Right ventricle myocardium superior (tissue), 1 donor: ENCODE results near the gene XRCC4. TPM values are rescaled to one million over a fixed set of nuclear protein-coding genes. Genes with fewer than 3 reads are reported as not detected.
"Not testable (repeated sequence)": the region's sequence is repeated elsewhere in the genome, so short reads cannot be mapped to it uniquely, and the experiment has no call there.

Source experiments
- ATAC-seq: fragments of 200-7000 bp; cut with Tn5 transposase; one replicate; pipeline ENCODE4 v1.9.1; 2020; ENCODE audit warnings: mild to moderate bottlenecking; ENCODE audit not compliant: poor library complexity
- DNase-seq: peaks from one replicate; pipeline ENCODE4 v3.0.0-alpha.2; 2020
- intact Hi-C: fragments of 100-400 bp; cut with DNase I; formaldehyde crosslinking; loops from one replicate; pipeline ENCODE4 v1.11.2; 2022
- total RNA-seq: library from RNA; stranded (reverse); fragmentation: NEBNext Ultra II Directional; extraction: Animal tissue kit (Norgen Biotek cat#: 25700); gene quantifications from one replicate; pipeline ENCODE4 v1.2.1, GENCODE V29; 2021
- donor health status: DM: no; HTN: yes; CAD: no; lungs with severe emphysema.

XRCC4 gene
- total RNA-seq, 1 donor from 2014 or later = 4.8 TPM

GRCh38 chr5:83312663-83313062, 235.3 kb downstream of the XRCC4 start:
- DNase-seq (no peak), ATAC-seq (peak; percentile 72)
- intact Hi-C loops = no loop called here

- intact Hi-C loops = no loop called here
- DNase-seq = no peak
Measured at GRCh38 chr5:83313436-83313835, 236.1 kb downstream of the XRCC4 start.

GRCh38 chr5:83321483-83322055, 244.2 kb downstream of the XRCC4 start:
- ATAC-seq (no peak), DNase-seq (no peak)
- intact Hi-C loops = no loop called here

More at GRCh38 chr5:83313436-83313835, 236.1 kb downstream of the XRCC4 start:
- ATAC-seq = no peak

- DNase-seq (no peak), ATAC-seq (no peak)
- intact Hi-C loops = no loop called here
Measured at GRCh38 chr5:83322273-83322924, 245.1 kb downstream of the XRCC4 start.

- intact Hi-C loops = no loop called here
- ATAC-seq = no peak
Measured at GRCh38 chr5:83323557-83324180, 246.3 kb downstream of the XRCC4 start.

GRCh38 chr5:83331842-83332241, 254.5 kb downstream of the XRCC4 start:
- ATAC-seq (no peak), DNase-seq (no peak)
- intact Hi-C loops = no loop called here

More at GRCh38 chr5:83323557-83324180, 246.3 kb downstream of the XRCC4 start:
- no peak for DNase-seq

GRCh38 chr5:83337453-83338035, 260.2 kb downstream of the XRCC4 start:
- no peak for DNase-seq
- peak; percentile 18 for ATAC-seq
- intact Hi-C loops = no loop called here

GRCh38 chr5:83340511-83340918, 263.2 kb downstream of the XRCC4 start:
- DNase-seq (no peak), ATAC-seq (no peak)
- intact Hi-C loops = no loop called here

GRCh38 chr5:83341815-83342334, 264.5 kb downstream of the XRCC4 start:
- ATAC-seq (no peak), DNase-seq (no peak)
- intact Hi-C loops = no loop called here

- ATAC-seq (peak; percentile 56), DNase-seq (no peak)
- intact Hi-C loops = no loop called here
Measured at GRCh38 chr5:83342465-83342864, 265.1 kb downstream of the XRCC4 start.

- ATAC-seq = no peak
- no peak for DNase-seq
- intact Hi-C loops = no loop called here
Measured at GRCh38 chr5:83343299-83343698, 266.0 kb downstream of the XRCC4 start.

GRCh38 chr5:83345423-83345822, 268.1 kb downstream of the XRCC4 start:
- intact Hi-C loops = no loop called here
- no peak for DNase-seq
- no peak for ATAC-seq

- DNase-seq = no peak
- intact Hi-C loops = no loop called here
- ATAC-seq = no peak
Measured at GRCh38 chr5:83348281-83348780, 271.0 kb downstream of the XRCC4 start.

GRCh38 chr5:83353231-83353630, 275.9 kb downstream of the XRCC4 start:
- intact Hi-C loops = no loop called here
- no peak for ATAC-seq
- no peak for DNase-seq

- no peak for ATAC-seq
- intact Hi-C loops = no loop called here
- DNase-seq = no peak
Measured at GRCh38 chr5:83353774-83354173, 276.4 kb downstream of the XRCC4 start.

- intact Hi-C loops = no loop called here
- ATAC-seq = no peak
- DNase-seq = no peak
Measured at GRCh38 chr5:83354958-83355357, 277.6 kb downstream of the XRCC4 start.

- intact Hi-C loops, ATAC-seq, DNase-seq: not testable (repeated sequence)
Measured at GRCh38 chr5:83355482-83356014, 278.2 kb downstream of the XRCC4 start.

GRCh38 chr5:83357621-83358231, 280.4 kb downstream of the XRCC4 start:
- intact Hi-C loops = no loop called here
- DNase-seq (no peak), ATAC-seq (peak; percentile 25)

GRCh38 chr5:83360573-83360972, 283.2 kb downstream of the XRCC4 start:
- ATAC-seq = no peak
- DNase-seq = no peak
- intact Hi-C loops = no loop called here
